Measurements from ENCODE around the gene CLECL1.
"Not testable (repeated sequence)": the region's sequence is repeated elsewhere in the genome, so short reads cannot be mapped to it uniquely, and the experiment has no call there.

The CLECL1 gene

GRCh38 chr12:9719790-9720189 lies 13.1 kb downstream of the CLECL1 start:
- DNase-seq: no peak

GRCh38 chr12:9718968-9719367 lies 13.9 kb downstream of the CLECL1 start:
- no peak for DNase-seq

- no peak for DNase-seq
Measured at GRCh38 chr12:9717070-9717925, 15.6 kb downstream of the CLECL1 start.

- DNase-seq: not testable (repeated sequence)
Measured at GRCh38 chr12:9713032-9713558, 19.8 kb downstream of the CLECL1 start.

- no peak for DNase-seq
Measured at GRCh38 chr12:9711664-9712063, 21.2 kb downstream of the CLECL1 start.

- no peak for DNase-seq
Measured at GRCh38 chr12:9710584-9711375, 22.1 kb downstream of the CLECL1 start.

GRCh38 chr12:9708853-9709252 lies 24.0 kb downstream of the CLECL1 start:
- DNase-seq: no peak

- DNase-seq: peak; percentile 76
Measured at GRCh38 chr12:9707864-9708808, 24.8 kb downstream of the CLECL1 start.

- no peak for DNase-seq
Measured at GRCh38 chr12:9707356-9707755, 25.5 kb downstream of the CLECL1 start.

GRCh38 chr12:9706086-9706685 lies 26.7 kb downstream of the CLECL1 start:
- DNase-seq: no peak

- DNase-seq: not testable (repeated sequence)
Measured at GRCh38 chr12:9704561-9704960, 28.3 kb downstream of the CLECL1 start.

- DNase-seq: peak; percentile 35
Measured at GRCh38 chr12:9702255-9702654, 30.6 kb downstream of the CLECL1 start.

GRCh38 chr12:9701380-9702154 lies 31.3 kb downstream of the CLECL1 start:
- DNase-seq: peak; percentile 32

GRCh38 chr12:9700606-9700956 lies 32.3 kb downstream of the CLECL1 start:
- no peak for DNase-seq

GRCh38 chr12:9699898-9700605 lies 32.8 kb downstream of the CLECL1 start:
- no peak for DNase-seq

GRCh38 chr12:9699269-9699897 lies 33.5 kb downstream of the CLECL1 start:
- no peak for DNase-seq

- no peak for DNase-seq
Measured at GRCh38 chr12:9698681-9699080, 34.2 kb downstream of the CLECL1 start.

GRCh38 chr12:9697619-9698018 lies 35.3 kb downstream of the CLECL1 start:
- no peak for DNase-seq

- DNase-seq: not testable (repeated sequence)
Measured at GRCh38 chr12:9695661-9696060, 37.2 kb downstream of the CLECL1 start.

GRCh38 chr12:9695150-9695549 lies 37.7 kb downstream of the CLECL1 start:
- DNase-seq: not testable (repeated sequence)

Data from stimulated activated CD4-positive, alpha-beta T cell treated with anti-CD3 and anti-CD28 coated beads, Interleukin-4, amount 100 ng/mL, for 24 hours (primary cell).